ENCODE measurements around the gene PRX. TPM values are rescaled to one million over a fixed set of nuclear protein-coding genes. Genes with fewer than 3 reads are reported as not detected.

The PRX gene
- total and polyA plus RNA-seq, 2 of the 13 experiments (the other 11 are each of a cell fraction or from before 2014, with no cell fraction given): 0.66 TPM

DNA sequence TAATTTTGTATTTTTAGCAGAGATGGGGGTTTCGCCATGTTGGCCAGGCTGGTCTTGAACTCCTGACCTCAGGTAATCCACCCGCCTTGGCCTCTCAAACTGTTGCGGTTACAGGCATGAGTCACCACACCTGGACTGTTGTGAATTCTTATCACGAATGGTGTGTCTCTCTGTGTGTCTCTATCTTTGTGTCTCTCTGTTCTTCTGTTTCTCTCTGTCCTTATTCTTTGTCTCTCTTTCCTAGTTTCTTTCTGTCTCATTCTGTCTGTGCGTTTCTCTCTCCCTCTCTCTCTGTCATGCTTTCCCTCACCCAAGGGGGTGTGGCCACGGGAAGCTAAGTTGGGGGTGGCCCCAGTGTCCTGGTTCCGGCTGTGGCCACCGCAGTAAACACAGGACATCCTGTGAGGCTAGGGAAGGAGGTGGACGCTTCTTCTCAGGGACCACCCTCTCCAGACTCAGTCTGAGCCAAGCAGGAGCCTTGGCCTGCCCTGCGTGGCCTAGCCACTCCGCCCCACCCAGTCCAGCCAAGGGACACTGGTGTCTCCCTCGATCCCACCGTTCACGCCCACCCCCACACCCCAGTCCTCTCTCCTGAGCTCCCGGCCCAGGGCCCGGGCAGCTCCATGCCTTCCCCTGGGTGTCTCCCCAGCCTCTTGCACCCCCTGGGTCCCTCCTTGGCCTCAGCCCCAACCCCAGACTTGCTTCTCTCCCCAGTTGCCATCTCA is 3.9 kb upstream of the PRX start (continued):
- 0 out of 2 replicates have a peak, but pooled peaks have one; percentile 57 for TF ChIP-seq ZNF607 (CRISPR knock-in tag; IDR thresholded peaks at IDR 0.05; ENCODE audit: borderline replicate concordance)
- TF ChIP-seq HDAC2 (CRISPR knock-in tag; IDR thresholded peaks at IDR 0.05): peak; percentile 51; the same call in 1 of the 2 replicates
- no peak for TF ChIP-seq ZNF550 (CRISPR knock-in tag; IDR thresholded peaks at IDR 0.05; ENCODE audit: borderline replicate concordance)
- TF ChIP-seq SALL2 (CRISPR knock-in tag; IDR thresholded peaks at IDR 0.05): no peak
- TF ChIP-seq TAF1 (CRISPR knock-in tag; IDR thresholded peaks at IDR 0.05): peak; percentile 62; the same call in 1 of the 2 replicates
- no peak for TF ChIP-seq SOX13 (IDR thresholded peaks at IDR 0.05)
- peak in 1 of 2 experiments; percentile 69; a peak in 2 of 4 replicates for TF ChIP-seq SOX13 (CRISPR knock-in tag; conservative IDR thresholded peaks at IDR 0.05 in 1 of 2, IDR thresholded peaks at IDR 0.05 in 1 of 2)
- 0 out of 2 replicates have a peak, but pooled peaks have one; percentile 13 for TF ChIP-seq BCL6 (CRISPR knock-in tag; IDR thresholded peaks at IDR 0.05)
- no peak for TF ChIP-seq SOX6 (IDR thresholded peaks at IDR 0.05)
- peak; percentile 48; the same call in 1 of the 2 replicates for TF ChIP-seq SOX6 (CRISPR knock-in tag; IDR thresholded peaks at IDR 0.05)
- TF ChIP-seq ZBTB7B (CRISPR knock-in tag; IDR thresholded peaks at IDR 0.05): peak; percentile 22; the same call in 1 of the 2 replicates
- no peak for TF ChIP-seq TRIM24 (CRISPR knock-in tag; IDR thresholded peaks at IDR 0.05)
- TF ChIP-seq DBP (CRISPR knock-in tag; IDR thresholded peaks at IDR 0.05; ENCODE audit: not compliant biosample characterization): no peak
- TF ChIP-seq KDM2A (CRISPR knock-in tag; IDR thresholded peaks at IDR 0.05; ENCODE audit: borderline replicate concordance, low read depth): peak; percentile 19; the same call in 1 of the 2 replicates
- TF ChIP-seq SSRP1 (CRISPR knock-in tag; IDR thresholded peaks at IDR 0.05): no peak
- TF ChIP-seq, protein P1, sequence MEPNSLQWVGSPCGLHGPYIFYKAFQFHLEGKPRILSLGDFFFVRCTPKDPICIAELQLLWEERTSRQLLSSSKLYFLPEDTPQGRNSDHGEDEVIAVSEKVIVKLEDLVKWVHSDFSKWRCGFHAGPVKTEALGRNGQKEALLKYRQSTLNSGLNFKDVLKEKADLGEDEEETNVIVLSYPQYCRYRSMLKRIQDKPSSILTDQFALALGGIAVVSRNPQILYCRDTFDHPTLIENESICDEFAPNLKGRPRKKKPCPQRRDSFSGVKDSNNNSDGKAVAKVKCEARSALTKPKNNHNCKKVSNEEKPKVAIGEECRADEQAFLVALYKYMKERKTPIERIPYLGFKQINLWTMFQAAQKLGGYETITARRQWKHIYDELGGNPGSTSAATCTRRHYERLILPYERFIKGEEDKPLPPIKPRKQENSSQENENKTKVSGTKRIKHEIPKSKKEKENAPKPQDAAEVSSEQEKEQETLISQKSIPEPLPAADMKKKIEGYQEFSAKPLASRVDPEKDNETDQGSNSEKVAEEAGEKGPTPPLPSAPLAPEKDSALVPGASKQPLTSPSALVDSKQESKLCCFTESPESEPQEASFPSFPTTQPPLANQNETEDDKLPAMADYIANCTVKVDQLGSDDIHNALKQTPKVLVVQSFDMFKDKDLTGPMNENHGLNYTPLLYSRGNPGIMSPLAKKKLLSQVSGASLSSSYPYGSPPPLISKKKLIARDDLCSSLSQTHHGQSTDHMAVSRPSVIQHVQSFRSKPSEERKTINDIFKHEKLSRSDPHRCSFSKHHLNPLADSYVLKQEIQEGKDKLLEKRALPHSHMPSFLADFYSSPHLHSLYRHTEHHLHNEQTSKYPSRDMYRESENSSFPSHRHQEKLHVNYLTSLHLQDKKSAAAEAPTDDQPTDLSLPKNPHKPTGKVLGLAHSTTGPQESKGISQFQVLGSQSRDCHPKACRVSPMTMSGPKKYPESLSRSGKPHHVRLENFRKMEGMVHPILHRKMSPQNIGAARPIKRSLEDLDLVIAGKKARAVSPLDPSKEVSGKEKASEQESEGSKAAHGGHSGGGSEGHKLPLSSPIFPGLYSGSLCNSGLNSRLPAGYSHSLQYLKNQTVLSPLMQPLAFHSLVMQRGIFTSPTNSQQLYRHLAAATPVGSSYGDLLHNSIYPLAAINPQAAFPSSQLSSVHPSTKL (CRISPR knock-in tag; IDR thresholded peaks at IDR 0.05): peak; percentile 11
- 0 out of 2 replicates have a peak, but pooled peaks have one; percentile 34 for TF ChIP-seq ZNF609 (CRISPR knock-in tag; IDR thresholded peaks at IDR 0.05; ENCODE audit: borderline replicate concordance)
- TF ChIP-seq ZNF234 (CRISPR knock-in tag; conservative IDR thresholded peaks at IDR 0.05): no peak
- no peak for TF ChIP-seq GABPA (IDR thresholded peaks at IDR 0.05; ENCODE audit: low read depth, low read length)
- TF ChIP-seq GABPA (CRISPR knock-in tag; IDR thresholded peaks at IDR 0.05; ENCODE audit: low read depth): peak; percentile 65; the same call in 1 of the 2 replicates
- TF ChIP-seq SP1 (IDR thresholded peaks at IDR 0.05): no peak
- TF ChIP-seq SP1 (CRISPR knock-in tag; IDR thresholded peaks at IDR 0.05): peak; percentile 58

Data from HepG2 (cell line).